Activated B cell treated with CpG ODN at 0.5 μM for 24 hours (primary cell): ENCODE results near the gene RNF180. TPM values are rescaled to one million over a fixed set of nuclear protein-coding genes. Genes with fewer than 3 reads are reported as not detected.

ENCODE experiments used
- ATAC-seq: fragments of 200-7000 bp; cut with Tn5 transposase; one replicate; pipeline ENCODE4 v1.10.0; 2021; ENCODE audit warnings: low read depth, mild to moderate bottlenecking, moderate library complexity
- CTCF ChIA-PET: fragments of 350-600 bp; sonication (Branson Sonifier 250); formaldehyde crosslinking; loops from one replicate; lab custom pipeline; 2021; ENCODE audit warnings: antibody characterized with exemption; lab: Charles Lee
- POLR2A ChIA-PET: fragments of 350-600 bp; sonication (Branson Sonifier 250); formaldehyde crosslinking; loops from one replicate; lab custom pipeline; 2021; ENCODE audit warnings: antibody characterized with exemption; lab: Charles Lee
- DNase-seq: peaks from one replicate; pipeline ENCODE4 v3.0.0; 2022
- H3K27ac Mint-ChIP-seq: one replicate; pipeline ENCODE4 v1.8.0; 2020; ENCODE audit warnings: mixed read lengths
- H3K27me3 Mint-ChIP-seq: one replicate; pipeline ENCODE4 v1.8.0; 2021; ENCODE audit warnings: mixed read lengths
- H3K36me3 Mint-ChIP-seq: one replicate; pipeline ENCODE4 v1.8.0; 2021; ENCODE audit warnings: low read depth, mixed read lengths
- H3K4me1 Mint-ChIP-seq: one replicate; pipeline ENCODE4 v1.8.0; 2021; ENCODE audit warnings: mixed read lengths
- H3K4me3 Mint-ChIP-seq: one replicate; pipeline ENCODE4 v1.8.0; 2020; ENCODE audit warnings: mild to moderate bottlenecking, mixed read lengths
- H3K9me3 Mint-ChIP-seq: one replicate; pipeline ENCODE4 v1.8.0; 2020; ENCODE audit warnings: mixed read lengths
- intact Hi-C: fragments of 100-400 bp; cut with micrococcal nuclease; formaldehyde crosslinking; loops from one replicate; pipeline ENCODE4 v1.15.1; 2024
- total RNA-seq: library from RNA; stranded (reverse); gene quantifications from 2 replicates; pipeline ENCODE4 v1.2.3, GENCODE V29; 2022
- TF ChIP-seq, protein P1 (sequence below): fragments of 200-600 bp; IDR thresholded peaks from one replicate; pipeline ENCODE4 v1.8.0; 2022; ENCODE audit warnings: antibody characterized with exemption, mild to moderate bottlenecking

RNF180 gene
- total RNA-seq, 1 donor from 2014 or later, result not detected

DNA sequence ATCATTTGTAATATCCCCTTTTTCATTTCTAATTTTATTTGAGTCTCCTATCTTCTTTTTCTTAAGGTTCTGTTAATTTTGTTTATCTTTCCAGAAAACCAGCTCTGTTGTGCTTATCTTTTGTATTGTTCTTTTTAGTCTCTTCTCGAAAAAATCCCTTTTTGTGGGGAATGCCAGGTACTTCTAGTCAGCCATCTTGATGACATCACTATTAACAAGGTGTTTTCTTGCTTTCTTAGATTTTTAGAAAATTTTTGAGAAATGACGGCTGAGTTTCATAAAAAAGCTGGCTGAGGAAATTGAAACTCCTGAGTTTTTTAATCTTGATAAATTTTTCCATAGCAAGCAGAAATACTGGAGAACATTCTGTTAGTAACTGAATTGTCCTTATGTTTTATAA lies 10.7 kb downstream of the RNF180 start:
- TF ChIP-seq, protein P1, sequence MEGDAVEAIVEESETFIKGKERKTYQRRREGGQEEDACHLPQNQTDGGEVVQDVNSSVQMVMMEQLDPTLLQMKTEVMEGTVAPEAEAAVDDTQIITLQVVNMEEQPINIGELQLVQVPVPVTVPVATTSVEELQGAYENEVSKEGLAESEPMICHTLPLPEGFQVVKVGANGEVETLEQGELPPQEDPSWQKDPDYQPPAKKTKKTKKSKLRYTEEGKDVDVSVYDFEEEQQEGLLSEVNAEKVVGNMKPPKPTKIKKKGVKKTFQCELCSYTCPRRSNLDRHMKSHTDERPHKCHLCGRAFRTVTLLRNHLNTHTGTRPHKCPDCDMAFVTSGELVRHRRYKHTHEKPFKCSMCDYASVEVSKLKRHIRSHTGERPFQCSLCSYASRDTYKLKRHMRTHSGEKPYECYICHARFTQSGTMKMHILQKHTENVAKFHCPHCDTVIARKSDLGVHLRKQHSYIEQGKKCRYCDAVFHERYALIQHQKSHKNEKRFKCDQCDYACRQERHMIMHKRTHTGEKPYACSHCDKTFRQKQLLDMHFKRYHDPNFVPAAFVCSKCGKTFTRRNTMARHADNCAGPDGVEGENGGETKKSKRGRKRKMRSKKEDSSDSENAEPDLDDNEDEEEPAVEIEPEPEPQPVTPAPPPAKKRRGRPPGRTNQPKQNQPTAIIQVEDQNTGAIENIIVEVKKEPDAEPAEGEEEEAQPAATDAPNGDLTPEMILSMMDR, result no peak
- Mint-ChIP-seq H3K4me3 (no peak overlapping the region), H3K27me3 (no peaks in the 10 kb centered on the region), H3K27ac (no peak overlapping the region), H3K4me1 (no peaks in the 10 kb centered on the region), H3K36me3 (no peaks in the 10 kb centered on the region), H3K9me3 (peaks cover 7% of the 10 kb centered on the region)
- intact Hi-C loops, result no loop called here
- no peak for DNase-seq
- ATAC-seq, result no peak
- ChIA-PET CTCF (no interaction called here), POLR2A (no interaction called here)

DNA sequence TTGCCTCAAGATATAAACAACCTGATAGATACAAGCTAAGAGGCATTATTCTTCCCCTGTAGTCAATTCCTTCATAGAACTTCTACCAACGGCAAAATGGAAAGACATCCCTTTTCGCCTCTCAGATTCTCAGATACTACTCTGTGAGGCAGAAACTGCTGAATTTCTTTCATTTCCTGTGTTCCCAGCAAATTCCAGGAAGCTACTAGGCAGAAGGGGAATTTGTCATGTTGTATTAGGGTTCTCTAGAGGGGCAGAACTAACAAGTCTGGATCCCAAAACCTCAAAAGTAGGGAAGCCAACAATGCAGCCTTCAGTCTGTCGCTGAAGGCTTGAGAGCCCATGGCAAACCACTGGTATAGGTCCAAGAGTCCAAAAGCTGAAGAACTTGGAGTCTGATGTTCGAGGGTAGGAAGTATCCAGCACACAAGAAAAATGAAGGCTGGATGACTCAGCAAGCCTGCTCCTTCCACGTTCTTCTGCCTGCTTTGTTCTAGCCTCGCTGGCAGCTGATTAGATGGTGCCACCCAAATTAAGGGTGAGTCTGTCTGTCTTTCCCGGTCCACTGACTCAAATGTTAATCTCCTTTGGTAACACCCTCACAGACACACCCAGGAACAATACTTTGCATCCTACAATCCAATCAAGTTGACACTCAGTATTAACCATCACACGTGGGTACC lies 15.2 kb downstream of the RNF180 start:
- CTCF ChIA-PET, result no interaction called here
- peaks cover 4% of the 10 kb centered on the region for H3K9me3 Mint-ChIP-seq

DNA sequence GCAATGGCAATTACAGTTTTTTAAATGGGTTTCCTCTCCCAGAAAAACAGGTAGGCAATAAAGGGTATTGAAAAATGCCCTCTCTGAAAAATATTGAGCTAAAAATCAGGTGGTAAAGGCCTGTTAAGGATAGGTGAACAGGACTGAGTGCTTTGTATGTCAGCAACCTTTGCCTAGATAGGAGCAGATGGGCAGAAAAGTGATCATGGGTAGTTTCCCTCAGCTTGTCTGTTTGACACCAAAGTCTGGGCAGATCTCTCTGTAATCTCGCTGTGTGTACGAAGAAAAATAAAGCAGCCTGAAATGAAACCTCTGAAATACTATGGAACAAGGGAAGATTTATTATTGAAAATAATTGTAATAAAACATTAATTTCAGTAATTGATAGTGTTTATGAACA lies 15.8 kb downstream of the RNF180 start:
- H3K27me3 Mint-ChIP-seq, result no peaks in the 10 kb centered on the region
- intact Hi-C loops, result no loop called here
- H3K4me1 Mint-ChIP-seq, result no peaks in the 10 kb centered on the region
- H3K4me3 Mint-ChIP-seq, result no peak overlapping the region
- no peak for ATAC-seq
- DNase-seq, result no peak
- TF ChIP-seq, protein P1, result no peak
- H3K36me3 Mint-ChIP-seq, result no peaks in the 10 kb centered on the region
- ChIA-PET POLR2A (no interaction called here), CTCF (no interaction called here)
- no peak overlapping the region for H3K27ac Mint-ChIP-seq
- H3K9me3 Mint-ChIP-seq, result peaks cover 2% of the 10 kb centered on the region

More for the DNA sequence above, 15.2 kb downstream of the RNF180 start:
- H3K4me1 Mint-ChIP-seq, result no peaks in the 10 kb centered on the region
- POLR2A ChIA-PET, result no interaction called here
- TF ChIP-seq, protein P1, result no peak
- no peak overlapping the region for H3K4me3 Mint-ChIP-seq
- intact Hi-C loops, result no loop called here
- H3K36me3 Mint-ChIP-seq, result no peaks in the 10 kb centered on the region
- no peaks in the 10 kb centered on the region for H3K27me3 Mint-ChIP-seq
- H3K27ac Mint-ChIP-seq, result no peak overlapping the region
- DNase-seq (no peak), ATAC-seq (no peak)

DNA sequence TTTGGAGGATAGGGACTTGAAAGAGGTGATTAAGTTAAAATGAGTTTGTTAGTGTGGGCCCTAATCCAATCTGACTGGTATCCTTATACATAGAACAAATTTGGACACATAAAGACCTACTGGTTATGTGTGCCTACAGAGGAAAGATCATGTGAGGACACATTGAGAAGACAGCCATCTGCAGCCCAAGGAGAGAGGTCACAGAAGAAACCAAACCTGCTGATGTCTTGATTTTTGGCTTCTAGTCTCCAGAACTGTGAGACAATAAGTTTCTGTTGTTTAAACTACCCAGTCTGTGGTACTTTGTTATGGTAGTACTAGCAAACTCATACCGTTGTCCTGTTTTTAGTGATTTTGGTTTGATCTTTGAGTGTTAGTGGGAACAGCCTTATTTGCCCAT lies 18.3 kb downstream of the RNF180 start:
- intact Hi-C loops, result no loop called here
- ATAC-seq, result no peak
- H3K4me1 Mint-ChIP-seq, result no peaks in the 10 kb centered on the region
- DNase-seq, result no peak
- H3K27me3 Mint-ChIP-seq, result no peaks in the 10 kb centered on the region
- ChIA-PET CTCF (no interaction called here), POLR2A (no interaction called here)
- no peak overlapping the region for H3K27ac Mint-ChIP-seq
- no peak overlapping the region for H3K4me3 Mint-ChIP-seq
- no peaks in the 10 kb centered on the region for H3K9me3 Mint-ChIP-seq
- TF ChIP-seq, protein P1, result no peak
- no peaks in the 10 kb centered on the region for H3K36me3 Mint-ChIP-seq

DNA sequence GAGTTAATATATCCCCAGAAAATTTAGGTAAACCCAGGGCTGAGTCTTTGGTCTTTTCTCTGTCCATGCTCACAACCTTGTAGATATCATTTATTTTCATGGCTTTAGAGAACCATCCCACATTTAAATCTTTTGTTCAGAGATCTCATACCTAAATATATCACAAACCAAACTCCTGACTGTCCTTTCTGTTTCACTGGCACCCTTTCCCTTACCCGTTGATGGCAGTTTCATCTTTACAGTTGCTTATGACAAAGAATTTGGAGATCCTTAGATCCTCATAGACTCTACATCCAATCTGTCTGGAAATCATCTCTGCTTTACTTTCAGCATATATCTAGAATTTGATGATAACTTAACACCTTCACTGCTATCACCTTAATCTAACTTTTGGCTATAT lies 19.2 kb downstream of the RNF180 start:
- ATAC-seq (no peak), DNase-seq (no peak)
- Mint-ChIP-seq H3K4me3 (no peak overlapping the region), H3K36me3 (no peaks in the 10 kb centered on the region), H3K4me1 (no peaks in the 10 kb centered on the region), H3K27me3 (no peaks in the 10 kb centered on the region), H3K9me3 (no peaks in the 10 kb centered on the region), H3K27ac (no peak overlapping the region)
- intact Hi-C loops, result no loop called here
- ChIA-PET CTCF (no interaction called here), POLR2A (no interaction called here)
- TF ChIP-seq, protein P1, result no peak
